IPS DF 4.7 (cell line): Measurements from ENCODE around the gene EFNA5.

Experiments used
- DNase-seq: peaks from one replicate; pipeline ENCODE4 v3.0.0-alpha.2; 2013; ENCODE audit warnings: low spot score; ENCODE audit errors: extremely low read depth

EFNA5 gene

GRCh38 chr5:107548477-107548876, 122.3 kb downstream of the EFNA5 start:
- DNase-seq = no peak

GRCh38 chr5:107546719-107547118, 124.0 kb downstream of the EFNA5 start:
- DNase-seq = no peak

GRCh38 chr5:107545486-107545885, 125.3 kb downstream of the EFNA5 start:
- DNase-seq = no peak

- no peak for DNase-seq
These were observed 125.8 kb downstream of the EFNA5 start for GRCh38 chr5:107544967-107545366.

GRCh38 chr5:107544476-107544875, 126.3 kb downstream of the EFNA5 start:
- DNase-seq = no peak

- DNase-seq = no peak
These were observed 126.9 kb downstream of the EFNA5 start for GRCh38 chr5:107543868-107544267.

GRCh38 chr5:107542831-107543231, 127.9 kb downstream of the EFNA5 start:
- DNase-seq = no peak

GRCh38 chr5:107542428-107542827, 128.3 kb downstream of the EFNA5 start:
- DNase-seq = no peak

GRCh38 chr5:107541400-107541799, 129.3 kb downstream of the EFNA5 start:
- no peak for DNase-seq

GRCh38 chr5:107539726-107540330, 130.9 kb downstream of the EFNA5 start:
- DNase-seq = no peak

- no peak for DNase-seq
These were observed 131.8 kb downstream of the EFNA5 start for GRCh38 chr5:107538805-107539445.

GRCh38 chr5:107538331-107538730, 132.4 kb downstream of the EFNA5 start:
- DNase-seq = no peak

- DNase-seq = no peak
These were observed 134.9 kb downstream of the EFNA5 start for GRCh38 chr5:107535849-107536248.

- DNase-seq = no peak
These were observed 136.5 kb downstream of the EFNA5 start for GRCh38 chr5:107533910-107534876.

GRCh38 chr5:107532916-107533315, 137.8 kb downstream of the EFNA5 start:
- DNase-seq = no peak

GRCh38 chr5:107532169-107532878, 138.4 kb downstream of the EFNA5 start:
- no peak for DNase-seq

- DNase-seq = no peak
These were observed 139.4 kb downstream of the EFNA5 start for GRCh38 chr5:107531308-107531707.

GRCh38 chr5:107529618-107530017, 141.1 kb downstream of the EFNA5 start:
- DNase-seq = no peak

GRCh38 chr5:107526270-107526937, 144.3 kb downstream of the EFNA5 start:
- no peak for DNase-seq

- no peak for DNase-seq
These were observed 146.6 kb downstream of the EFNA5 start for GRCh38 chr5:107524111-107524510.
